Measurements from ENCODE around the gene GYPC.
"Not testable (repeated sequence)": the region's sequence is repeated elsewhere in the genome, so short reads cannot be mapped to it uniquely, and the experiment has no call there.

The GYPC gene

GRCh38 chr2:126655500-126656430, at the start of gene GYPC:
Gene GYPC (plus strand): TSS chr2:126656158. CDS start chr2:126656264, 106 bp downstream.
- peak in 1 of 2 donors; percentile 49 for DNase-seq (ENCODE audit: low read depth in 2 of 2)

DNA sequence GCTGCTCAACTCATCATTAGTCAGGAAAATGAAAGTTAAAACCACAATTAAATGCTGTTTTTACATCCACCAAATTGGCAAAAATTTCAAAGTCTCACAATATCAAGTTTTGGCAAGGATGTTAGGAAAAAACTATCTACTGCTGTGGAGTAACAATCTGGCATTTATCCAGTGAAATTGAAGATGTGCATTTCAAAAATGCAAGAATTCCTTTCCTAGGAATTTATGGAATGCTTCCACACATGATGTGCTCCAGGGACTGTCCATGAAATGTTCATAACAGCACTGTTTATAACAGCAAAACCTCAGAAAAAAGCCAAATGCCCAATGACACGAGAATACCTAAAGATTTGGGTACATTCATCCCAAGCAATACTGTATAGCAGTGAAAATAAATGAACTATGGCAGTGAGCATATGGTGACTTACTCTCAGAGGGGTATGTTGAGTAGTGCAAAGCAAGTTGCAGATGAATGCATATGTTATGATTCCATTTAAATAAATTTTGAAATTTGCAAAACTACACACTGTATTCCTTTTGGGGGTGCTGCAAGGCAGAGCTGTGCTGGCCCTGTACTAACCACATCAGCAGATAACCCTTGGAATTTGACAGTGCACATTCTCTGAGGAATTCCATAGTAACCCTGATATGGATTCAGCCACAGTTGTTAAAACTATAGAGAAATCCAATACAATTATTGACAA, 41.3 kb upstream of the GYPC start:
- DNase-seq (ENCODE audit: low read depth in 2 of 2) = no peak

GRCh38 chr2:126616606-126617069, 39.3 kb upstream of the GYPC start:
- no peak for DNase-seq (ENCODE audit: low read depth in 2 of 2)

DNA sequence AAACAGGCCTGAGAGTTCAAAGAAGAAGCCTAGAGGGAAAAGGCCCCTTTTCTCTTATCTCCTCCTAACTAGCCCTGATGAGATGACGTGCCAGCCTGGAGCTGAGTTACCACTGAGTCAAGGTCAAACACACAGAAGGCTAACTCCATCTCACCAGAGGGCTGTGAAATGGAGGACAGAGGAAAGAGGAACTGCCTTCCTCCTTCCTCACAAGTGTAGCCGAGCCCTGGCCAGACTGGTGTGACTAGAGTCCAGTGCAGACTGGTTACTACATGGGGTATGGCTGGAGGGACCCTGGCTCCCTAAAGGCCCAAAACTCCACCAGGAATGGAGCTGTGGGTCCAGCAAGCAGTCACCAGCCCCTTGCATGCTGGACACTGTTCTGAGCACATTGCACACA, 35.7 kb upstream of the GYPC start:
- no peak for DNase-seq (ENCODE audit: low read depth in 2 of 2)

DNA sequence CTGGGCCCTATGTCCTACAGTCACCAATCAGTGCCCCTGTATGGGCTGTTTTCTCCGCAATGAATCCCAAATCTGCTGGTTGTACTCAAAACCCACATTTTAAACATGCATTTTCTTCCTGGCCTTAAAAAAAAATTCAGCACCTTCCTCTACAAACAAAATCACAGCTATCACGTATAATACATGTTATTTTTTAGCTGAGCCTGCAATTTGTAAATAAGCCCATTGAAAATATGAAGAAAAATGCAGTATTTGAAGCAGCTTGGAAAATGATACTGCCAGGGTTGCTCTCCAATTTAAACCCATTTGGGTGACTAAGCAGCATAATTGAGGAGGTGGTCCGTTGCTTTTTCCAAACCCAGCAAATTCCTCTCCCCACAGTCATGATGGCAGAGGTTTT, 33.0 kb upstream of the GYPC start:
- DNase-seq (ENCODE audit: low read depth in 2 of 2) = no peak

- DNase-seq (ENCODE audit: low read depth in 2 of 2) = no peak
Measured at GRCh38 chr2:126627643-126628042, 28.3 kb upstream of the GYPC start.

DNA sequence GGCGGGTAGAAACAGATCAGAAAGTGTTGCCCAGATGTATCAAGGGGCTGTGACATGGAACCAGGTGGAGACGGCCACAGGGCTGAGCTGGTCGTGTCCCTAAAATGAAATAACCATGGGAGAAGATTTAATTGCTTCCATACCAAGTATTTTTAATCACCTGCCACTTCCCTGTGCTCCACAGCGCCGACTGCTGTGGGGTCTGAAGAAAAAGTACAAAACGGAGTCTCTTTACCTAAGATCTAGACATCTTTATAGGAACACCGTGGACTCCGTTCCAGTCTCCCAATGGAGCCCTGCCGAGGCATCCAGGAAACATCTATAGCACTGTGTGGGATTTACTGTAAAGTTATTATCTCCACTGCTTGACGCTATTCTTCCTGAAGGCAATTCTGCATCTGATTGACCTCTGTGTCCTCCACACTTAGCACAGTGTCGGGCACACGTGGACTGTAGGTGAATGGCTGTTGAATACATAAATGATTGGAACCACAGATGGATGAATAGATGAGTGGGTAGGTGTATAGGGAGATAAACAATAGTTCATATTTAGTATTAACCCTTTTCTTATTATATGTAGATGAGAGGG, 21.6 kb upstream of the GYPC start:
- peak; percentile 10 to 16 for DNase-seq (ENCODE audit: low read depth in 2 of 2)

DNA sequence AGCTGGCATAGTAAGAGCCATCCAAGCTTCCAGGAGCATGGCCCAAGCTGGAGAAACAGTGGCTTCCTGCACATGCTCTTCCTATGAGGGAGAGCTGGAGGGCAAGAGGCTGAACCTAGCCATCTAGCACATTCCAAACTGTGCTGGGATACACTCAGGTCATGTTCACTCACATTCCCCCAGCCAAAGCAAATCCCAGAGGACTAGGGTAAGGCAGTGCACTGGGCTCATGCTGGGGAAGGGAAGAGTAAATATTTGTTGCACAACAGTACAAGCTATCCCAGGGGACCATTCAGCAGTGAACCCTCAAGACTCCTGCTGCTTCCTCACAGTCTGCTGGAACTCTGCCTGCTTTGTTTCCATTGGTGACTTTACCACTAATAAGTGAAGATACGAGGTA, 20.7 kb upstream of the GYPC start:
- no peak for DNase-seq (ENCODE audit: low read depth in 2 of 2)

DNA sequence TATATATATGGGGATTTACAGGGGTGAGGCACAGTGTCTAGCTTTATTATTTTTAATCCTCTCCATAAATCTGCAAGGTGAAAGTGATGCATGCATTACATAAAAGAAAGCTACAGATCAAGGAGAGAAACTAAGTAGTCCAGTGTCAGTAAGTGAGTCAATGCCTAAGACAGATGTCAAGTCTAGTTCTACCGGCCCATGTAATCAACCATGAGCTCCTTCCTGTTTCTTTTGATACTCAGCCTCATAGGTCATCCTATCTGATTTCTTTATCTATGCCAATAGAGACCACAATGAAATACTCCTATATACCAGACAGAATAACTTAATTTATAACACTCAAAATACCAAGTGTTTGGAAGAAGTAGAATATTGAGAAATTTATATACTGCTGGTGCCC, 20.2 kb upstream of the GYPC start:
- no peak for DNase-seq (ENCODE audit: low read depth in 2 of 2)

GRCh38 chr2:126637386-126637785, 18.6 kb upstream of the GYPC start:
- DNase-seq (ENCODE audit: low read depth in 2 of 2) = no peak

- no peak for DNase-seq (ENCODE audit: low read depth in 2 of 2)
Measured at GRCh38 chr2:126638746-126639145, 17.2 kb upstream of the GYPC start.

GRCh38 chr2:126639276-126639675, 16.7 kb upstream of the GYPC start:
- no peak for DNase-seq (ENCODE audit: low read depth in 2 of 2)

GRCh38 chr2:126641294-126641693, 14.7 kb upstream of the GYPC start:
- DNase-seq (ENCODE audit: low read depth in 2 of 2) = not testable (repeated sequence)

GRCh38 chr2:126642031-126642430, 13.9 kb upstream of the GYPC start:
- DNase-seq (ENCODE audit: low read depth in 2 of 2) = no peak

- DNase-seq (ENCODE audit: low read depth in 2 of 2) = no peak
Measured at GRCh38 chr2:126643431-126643830, 12.5 kb upstream of the GYPC start.

- no peak for DNase-seq (ENCODE audit: low read depth in 2 of 2)
Measured at GRCh38 chr2:126643972-126644371, 12.0 kb upstream of the GYPC start.

DNA sequence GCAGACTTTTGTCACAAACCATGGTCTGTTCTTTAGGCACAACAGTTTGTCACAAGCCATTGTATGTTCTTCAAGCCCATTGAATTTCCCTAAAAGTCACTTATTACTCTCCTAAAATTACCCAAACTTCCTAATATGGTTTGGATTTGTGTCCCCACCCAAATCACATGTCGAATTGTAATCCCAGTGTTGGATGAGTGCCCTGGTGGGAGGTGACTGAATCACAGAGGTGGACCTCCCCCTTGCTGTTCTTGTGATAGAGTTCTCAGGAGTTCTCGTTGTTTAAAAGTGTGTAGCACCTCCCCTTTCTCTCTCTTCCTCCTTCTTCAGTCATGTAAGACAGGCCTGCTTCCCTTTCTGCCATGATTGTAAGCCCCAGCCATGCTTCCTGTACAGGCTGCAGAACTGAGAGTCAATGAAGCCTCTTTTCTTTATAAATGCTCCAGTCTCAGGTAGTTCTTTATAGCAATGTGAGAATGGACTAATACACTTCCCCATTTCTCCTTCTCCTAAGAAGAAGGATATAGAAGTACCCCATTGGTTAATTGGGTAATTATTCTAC, 11.2 kb upstream of the GYPC start:
- DNase-seq (ENCODE audit: low read depth in 2 of 2) = no peak

DNA sequence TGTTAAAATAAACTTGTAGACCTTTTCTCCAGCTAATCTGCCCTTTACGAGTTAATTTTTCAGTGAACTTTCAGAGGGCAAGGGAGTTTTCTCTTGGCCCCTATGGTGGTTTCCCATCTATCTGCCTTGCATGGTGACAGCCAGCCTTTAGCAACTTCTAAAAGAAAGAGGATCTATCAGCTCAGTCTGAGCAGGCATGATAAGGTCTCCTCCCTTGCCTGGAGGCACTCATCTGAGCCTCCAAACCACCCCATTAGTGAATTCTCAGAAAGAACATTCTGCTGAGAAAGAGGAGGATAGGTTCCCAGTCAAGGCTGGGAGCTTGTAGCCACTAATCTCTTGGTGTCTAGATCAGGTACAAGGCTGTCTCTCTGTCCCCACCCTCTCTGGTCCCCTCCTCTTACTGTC, 10.7 kb upstream of the GYPC start:
- DNase-seq (ENCODE audit: low read depth in 2 of 2) = no peak

DNA sequence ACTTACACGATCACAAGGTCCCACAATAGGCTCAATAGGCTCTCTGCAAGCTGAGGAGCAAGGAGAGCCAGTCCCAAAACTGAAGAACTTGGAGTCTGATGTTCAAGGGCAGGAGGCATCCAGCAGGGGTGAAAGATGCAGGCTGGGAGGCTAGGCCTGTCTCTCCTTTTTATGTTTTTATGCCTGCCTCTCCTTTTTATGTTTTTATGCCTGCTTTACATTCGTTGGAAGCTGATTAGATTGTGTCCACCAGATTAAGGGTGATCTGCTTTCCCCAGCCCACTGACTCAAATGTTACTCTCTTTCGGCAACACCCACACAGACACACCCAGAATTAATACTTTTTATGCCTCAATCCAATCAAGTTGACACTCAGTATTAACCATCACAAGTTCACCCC, 9.9 kb upstream of the GYPC start:
- no peak for DNase-seq (ENCODE audit: low read depth in 2 of 2)

- not testable (repeated sequence) for DNase-seq (ENCODE audit: low read depth in 2 of 2)
Measured at GRCh38 chr2:126647714-126648344, 8.1 kb upstream of the GYPC start.

GRCh38 chr2:126648345-126648786, 7.6 kb upstream of the GYPC start:
- DNase-seq (ENCODE audit: low read depth in 2 of 2) = not testable (repeated sequence)

GRCh38 chr2:126649101-126649500, 6.9 kb upstream of the GYPC start:
- DNase-seq (ENCODE audit: low read depth in 2 of 2) = no peak

All from stimulated activated CD4-positive, alpha-beta T cell treated with anti-CD3 and anti-CD28 coated beads, Interleukin-4, amount 100 ng/mL, for 48 hours (primary cell).